GM21825 (cell line): ENCODE results near the gene MACROD1.
"Not testable (repeated sequence)": the region's sequence is repeated elsewhere in the genome, so short reads cannot be mapped to it uniquely, and the experiment has no call there.

ENCODE experiments used
- ATAC-seq: cut with Tn5 transposase; IDR thresholded peaks from one replicate; pipeline ENCODE4 v1.9.1; 2021; ENCODE audit warnings: mild to moderate bottlenecking, moderate library complexity; ENCODE audit not compliant: unreplicated experiment

MACROD1 gene

GRCh38 chr11:64060263-64060860, 105.6 kb downstream of the MACROD1 start:
- no peak for ATAC-seq

GRCh38 chr11:64059339-64060140, 106.4 kb downstream of the MACROD1 start:
- no peak for ATAC-seq

GRCh38 chr11:64058494-64058893, 107.4 kb downstream of the MACROD1 start:
- no peak for ATAC-seq

GRCh38 chr11:64057890-64058289, 108.0 kb downstream of the MACROD1 start:
- no peak for ATAC-seq

- ATAC-seq, result no peak
Observed at GRCh38 chr11:64056861-64057260, 109.1 kb downstream of the MACROD1 start.

- ATAC-seq, result no peak
Observed at GRCh38 chr11:64056213-64056785, 109.6 kb downstream of the MACROD1 start.

- no peak for ATAC-seq
Observed at GRCh38 chr11:64055077-64055476, 110.8 kb downstream of the MACROD1 start.

- no peak for ATAC-seq
Observed at GRCh38 chr11:64053699-64054098, 112.2 kb downstream of the MACROD1 start.

- ATAC-seq, result no peak
Observed at GRCh38 chr11:64052938-64053622, 112.8 kb downstream of the MACROD1 start.

- no peak for ATAC-seq
Observed at GRCh38 chr11:64052436-64052835, 113.5 kb downstream of the MACROD1 start.

GRCh38 chr11:64051297-64051696, 114.6 kb downstream of the MACROD1 start:
- no peak for ATAC-seq

- ATAC-seq, result no peak
Observed at GRCh38 chr11:64049509-64049908, 116.4 kb downstream of the MACROD1 start.

- no peak for ATAC-seq
Observed at GRCh38 chr11:64048042-64048854, 117.7 kb downstream of the MACROD1 start.

GRCh38 chr11:64047373-64047772, 118.5 kb downstream of the MACROD1 start:
- ATAC-seq, result not testable (repeated sequence)

- no peak for ATAC-seq
Observed at GRCh38 chr11:64045700-64046099, 120.2 kb downstream of the MACROD1 start.

- no peak for ATAC-seq
Observed at GRCh38 chr11:64044730-64045393, 121.1 kb downstream of the MACROD1 start.

GRCh38 chr11:64043545-64043944, 122.4 kb downstream of the MACROD1 start:
- no peak for ATAC-seq

GRCh38 chr11:64042301-64042700, 123.6 kb downstream of the MACROD1 start:
- no peak for ATAC-seq

GRCh38 chr11:64041846-64042245, 124.1 kb downstream of the MACROD1 start:
- ATAC-seq, result no peak

- ATAC-seq, result no peak
Observed at GRCh38 chr11:64040684-64041322, 125.1 kb downstream of the MACROD1 start.
